GM21723 (cell line): ENCODE measurements around the gene DSG4.

Experiments
- ATAC-seq: cut with Tn5 transposase; IDR thresholded peaks from one replicate; pipeline ENCODE4 v1.9.1; 2021; ENCODE audit warnings: mild to moderate bottlenecking, moderate library complexity; ENCODE audit not compliant: unreplicated experiment

Gene DSG4

DNA sequence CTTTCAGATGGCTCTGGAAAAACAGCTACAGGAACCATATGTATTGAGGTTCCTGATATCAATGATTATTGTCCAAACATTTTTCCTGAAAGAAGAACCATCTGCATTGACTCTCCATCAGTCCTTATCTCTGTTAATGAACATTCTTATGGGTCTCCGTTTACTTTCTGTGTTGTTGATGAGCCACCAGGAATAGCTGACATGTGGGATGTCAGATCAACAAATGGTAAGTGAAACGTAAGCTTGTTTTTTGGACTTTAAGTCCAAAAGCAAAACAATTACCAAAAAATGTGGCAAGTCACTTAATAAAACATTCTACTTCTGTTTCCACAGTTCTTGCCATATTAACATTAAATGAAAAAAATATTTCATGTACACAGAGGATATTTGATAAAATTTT, 26.8 kb downstream of the DSG4 start:
- no peak for ATAC-seq

DNA sequence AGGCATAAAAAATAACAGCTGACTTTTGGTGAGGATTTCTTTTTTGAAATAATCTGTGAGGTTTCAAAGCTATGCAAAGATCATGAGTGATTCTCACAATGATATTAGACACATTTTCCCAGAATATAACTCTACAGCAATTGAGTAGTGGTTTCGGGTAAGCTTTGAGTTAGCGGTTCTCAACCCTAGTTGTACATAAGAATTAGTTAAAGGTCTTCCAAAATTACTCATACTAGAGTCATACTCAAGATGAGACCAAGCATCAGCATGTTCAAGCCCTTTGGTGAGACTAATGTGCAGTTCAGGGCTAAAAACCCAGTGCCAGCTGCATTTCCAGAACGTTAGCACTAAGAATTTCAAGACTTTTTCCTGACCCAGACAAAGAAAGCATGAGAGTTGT, 31.1 kb downstream of the DSG4 start:
- no peak for ATAC-seq

DNA sequence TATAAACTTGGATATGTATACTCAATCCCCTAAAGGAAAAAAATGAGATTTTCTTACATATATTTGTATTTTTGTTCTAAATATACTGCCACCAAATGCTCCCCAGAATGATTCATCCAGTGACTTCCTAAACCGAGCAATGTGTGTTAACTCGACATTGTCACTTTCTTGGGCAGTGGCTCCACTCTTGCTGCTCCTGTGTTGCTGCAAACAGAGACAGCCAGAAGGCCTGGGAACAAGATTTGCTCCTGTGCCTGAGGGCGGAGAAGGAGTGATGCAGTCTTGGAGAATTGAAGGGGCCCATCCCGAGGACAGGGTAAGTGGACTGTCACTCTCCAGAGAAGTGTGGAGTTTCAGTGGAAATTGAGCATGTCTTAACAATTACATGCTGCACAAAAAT, 32.7 kb downstream of the DSG4 start:
- no peak for ATAC-seq

DNA sequence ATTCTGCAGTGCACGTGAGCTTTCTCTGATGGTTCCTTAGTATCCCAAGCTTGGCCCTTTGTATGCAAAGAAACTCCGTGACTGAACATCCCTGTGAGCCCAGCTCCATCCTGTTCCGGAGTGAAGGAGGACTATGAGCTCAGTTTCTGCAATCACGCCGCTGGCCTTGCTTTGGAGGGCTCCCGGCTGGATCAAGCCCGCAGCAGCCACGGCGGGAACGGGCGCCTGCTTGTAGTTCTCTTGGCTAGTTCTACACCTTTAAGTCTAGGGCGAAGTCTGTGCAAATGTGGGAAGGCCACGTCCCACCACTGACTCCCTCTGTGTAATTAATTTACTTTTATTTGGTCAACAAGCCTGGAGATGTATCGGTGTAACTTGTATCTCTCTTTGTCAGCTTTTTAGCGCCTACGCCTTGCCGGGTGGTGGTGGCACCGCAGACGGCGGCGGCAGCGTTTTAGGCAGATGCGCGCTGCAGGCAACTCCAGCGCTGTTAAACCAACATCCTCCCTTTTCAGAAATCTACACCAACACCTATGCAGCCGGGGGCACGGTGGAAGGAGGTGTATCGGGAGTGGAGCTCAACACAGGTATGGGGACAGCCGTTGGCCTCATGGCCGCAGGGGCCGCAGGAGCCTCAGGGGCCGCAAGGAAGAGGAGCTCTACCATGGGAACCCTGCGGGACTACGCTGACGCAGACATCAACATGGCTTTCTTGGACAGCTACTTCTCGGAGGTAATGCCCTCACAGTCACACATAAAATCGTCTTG, 34.3 kb downstream of the DSG4 start:
- ATAC-seq, result no peak

DNA sequence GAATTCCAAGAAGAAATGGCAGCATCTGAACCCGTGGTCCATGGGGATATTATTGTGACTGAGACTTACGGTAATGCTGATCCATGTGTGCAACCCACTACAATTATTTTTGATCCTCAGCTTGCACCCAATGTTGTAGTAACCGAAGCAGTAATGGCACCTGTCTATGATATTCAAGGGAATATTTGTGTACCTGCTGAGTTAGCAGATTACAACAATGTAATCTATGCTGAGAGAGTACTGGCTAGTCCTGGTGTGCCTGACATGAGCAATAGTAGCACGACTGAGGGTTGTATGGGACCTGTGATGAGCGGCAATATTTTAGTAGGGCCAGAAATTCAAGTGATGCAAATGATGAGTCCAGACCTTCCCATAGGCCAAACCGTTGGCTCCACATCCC, 36.6 kb downstream of the DSG4 start:
- no peak for ATAC-seq

DNA sequence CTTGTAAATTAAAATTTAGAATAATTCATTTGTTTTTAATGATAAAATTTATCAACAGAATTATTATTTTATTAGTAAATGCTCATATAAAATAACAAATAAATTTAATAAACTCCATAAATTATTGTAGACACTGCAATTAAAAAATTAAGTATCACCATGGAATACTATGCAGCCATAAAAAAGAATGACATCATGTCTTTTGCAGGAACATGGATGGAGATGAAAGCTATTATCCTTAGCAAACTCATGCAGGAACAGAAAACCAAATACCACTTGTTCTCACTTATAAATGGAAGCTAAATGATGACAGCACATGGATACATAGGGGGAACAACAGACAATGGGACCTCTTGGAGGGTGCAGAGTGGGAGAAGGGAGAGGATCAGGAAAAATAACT, 41.3 kb downstream of the DSG4 start:
- no peak for ATAC-seq

DNA sequence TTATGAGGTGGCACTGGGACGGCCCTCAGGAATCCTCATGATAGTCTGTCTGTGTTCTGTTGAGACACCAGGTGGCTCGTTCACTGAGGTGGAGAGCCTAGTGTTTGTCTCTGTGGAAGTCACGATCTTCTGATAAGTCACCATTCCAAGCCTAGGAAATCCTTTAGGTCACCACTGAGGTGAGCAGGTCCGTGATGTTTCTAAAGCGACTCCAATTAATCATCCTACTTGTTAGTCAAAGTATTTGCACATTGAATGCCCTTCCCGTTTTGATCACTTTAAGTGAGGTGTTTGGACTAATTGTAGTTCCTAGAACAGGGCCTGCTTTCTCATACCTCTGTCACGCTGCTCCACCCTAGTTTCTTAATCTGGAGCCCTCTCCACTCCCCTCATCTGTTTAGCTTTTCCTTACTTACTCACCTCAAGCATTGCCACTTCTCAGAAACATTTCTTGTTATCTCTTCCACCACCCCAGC, 42.9 kb downstream of the DSG4 start:
- no peak for ATAC-seq

DNA sequence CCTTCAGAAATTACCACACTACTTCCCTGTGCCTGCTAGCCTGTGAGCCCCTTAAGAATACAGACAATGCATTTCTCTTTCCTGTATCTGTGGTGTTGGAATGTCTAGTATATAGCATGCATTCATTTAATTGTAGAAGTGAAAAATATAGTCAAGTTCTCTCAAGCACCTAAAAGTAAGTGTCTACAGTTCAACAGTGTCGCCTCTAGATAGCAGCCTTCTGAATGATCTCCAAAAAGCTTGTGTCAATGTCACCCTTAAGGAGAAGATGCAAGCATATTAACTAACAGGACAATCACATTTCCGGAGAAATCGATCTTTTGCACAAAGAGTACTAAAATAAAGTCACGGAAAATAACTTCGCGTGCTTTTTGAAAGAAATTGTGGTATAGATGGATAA, 43.5 kb downstream of the DSG4 start:
- no peak for ATAC-seq

DNA sequence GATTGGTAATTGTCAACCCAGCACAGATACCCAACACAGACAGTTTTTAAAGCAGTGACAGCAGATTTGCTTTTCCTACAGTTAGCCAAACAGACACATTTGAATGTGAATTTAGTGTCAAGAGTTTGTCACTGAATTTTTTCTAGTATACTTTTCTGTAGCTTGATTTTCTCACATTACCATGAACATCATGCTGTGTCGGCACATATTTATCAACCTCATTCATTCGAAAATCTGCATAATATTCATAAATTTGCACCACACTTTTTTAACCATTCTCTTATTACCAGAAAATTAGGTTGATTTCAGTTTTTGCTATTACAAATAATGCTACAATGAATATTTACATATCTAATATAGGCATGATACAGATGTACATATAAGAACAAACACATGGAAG, 43.9 kb downstream of the DSG4 start:
- no peak for ATAC-seq

DNA sequence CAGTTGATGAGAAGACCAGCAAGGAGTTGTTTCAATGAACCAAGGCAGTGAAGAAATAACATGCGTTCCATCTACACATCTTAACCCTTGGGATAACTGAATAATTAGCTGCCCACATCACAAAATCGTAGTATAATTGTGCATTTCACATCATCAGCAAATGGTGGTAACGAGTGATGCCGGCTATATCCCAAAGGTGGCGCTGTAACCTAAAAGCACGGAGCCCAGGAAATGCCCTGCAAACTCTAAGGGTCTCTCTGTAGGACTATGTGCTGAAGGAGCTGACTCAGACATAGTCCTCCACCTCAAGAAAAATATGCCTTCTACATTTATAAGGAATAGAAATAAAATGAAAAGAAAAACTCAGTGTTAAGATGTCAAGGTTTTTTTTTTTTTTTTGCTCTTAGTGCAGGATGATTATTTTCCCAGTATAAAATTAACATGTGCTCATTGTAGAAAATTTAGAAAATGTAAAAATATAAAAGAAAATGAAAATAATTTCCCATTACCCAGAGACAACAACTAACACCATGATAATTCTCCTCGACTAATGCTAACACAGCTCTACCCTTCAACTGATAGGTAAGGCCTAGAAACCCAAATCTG, 47.9 kb downstream of the DSG4 start:
- ATAC-seq, result peak; percentile 74

DNA sequence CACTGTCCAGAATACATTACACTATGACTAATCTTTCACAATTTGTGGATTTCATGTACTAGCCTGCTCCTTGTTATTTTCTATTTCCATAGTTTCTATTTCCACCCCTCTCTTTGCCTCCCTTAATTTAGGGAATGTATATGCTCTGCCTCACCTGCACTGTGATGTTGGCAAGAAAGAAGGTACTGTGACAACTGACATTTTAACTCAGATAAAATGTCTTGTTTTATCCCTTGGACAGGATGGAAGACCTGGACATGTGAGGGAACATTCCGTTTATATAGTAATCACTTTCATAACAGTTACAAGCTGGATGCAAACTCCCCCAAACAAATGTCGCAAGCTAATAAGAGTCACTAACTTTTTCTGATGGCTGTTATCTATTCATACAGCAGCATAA, 49.4 kb downstream of the DSG4 start:
- no peak for ATAC-seq

DNA sequence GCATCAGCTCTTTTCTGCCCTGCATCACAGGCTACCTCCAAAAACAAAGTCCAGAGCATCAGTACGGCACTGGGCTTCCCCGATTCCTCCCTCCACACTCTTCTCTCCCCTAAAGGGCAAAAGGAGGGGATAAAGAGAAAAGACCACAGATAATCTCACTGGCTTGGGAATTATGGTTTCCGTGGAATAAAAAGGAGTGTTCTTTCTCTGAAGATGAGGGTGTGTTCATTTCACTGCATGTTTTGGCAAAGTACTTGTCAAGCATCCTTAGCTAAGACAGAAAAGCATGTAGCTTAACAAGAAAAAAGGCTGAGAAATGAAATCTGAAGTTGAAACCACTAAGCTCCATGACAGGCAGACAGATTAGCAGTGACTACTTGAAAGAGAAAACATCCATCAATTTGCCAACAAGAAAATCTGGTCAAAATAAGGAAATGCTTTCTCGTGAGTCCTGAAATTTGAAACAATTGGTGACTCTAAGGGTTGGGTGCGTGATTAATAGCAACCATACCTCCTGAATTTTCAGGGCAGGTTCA, 50.4 kb downstream of the DSG4 start:
- ATAC-seq, result no peak

DNA sequence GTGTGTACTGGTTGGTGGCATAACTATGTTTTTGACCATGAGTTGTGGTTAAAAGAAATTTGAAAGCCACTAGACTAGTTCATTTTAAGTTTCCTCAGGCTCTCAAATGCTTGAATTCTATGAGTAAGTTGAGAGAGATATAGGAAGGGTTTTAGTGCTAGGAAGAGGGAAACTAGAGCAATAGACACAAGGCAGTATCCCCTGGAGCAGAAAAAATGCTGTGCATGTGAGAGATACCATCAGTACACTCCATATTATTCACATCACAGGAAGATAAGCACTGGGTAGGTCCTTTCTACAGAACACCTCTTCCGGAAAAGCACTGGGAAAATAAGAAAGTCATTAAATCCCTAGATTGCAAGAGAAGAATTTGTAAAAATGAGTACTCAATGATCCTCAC, 51.6 kb downstream of the DSG4 start:
- ATAC-seq, result no peak

DNA sequence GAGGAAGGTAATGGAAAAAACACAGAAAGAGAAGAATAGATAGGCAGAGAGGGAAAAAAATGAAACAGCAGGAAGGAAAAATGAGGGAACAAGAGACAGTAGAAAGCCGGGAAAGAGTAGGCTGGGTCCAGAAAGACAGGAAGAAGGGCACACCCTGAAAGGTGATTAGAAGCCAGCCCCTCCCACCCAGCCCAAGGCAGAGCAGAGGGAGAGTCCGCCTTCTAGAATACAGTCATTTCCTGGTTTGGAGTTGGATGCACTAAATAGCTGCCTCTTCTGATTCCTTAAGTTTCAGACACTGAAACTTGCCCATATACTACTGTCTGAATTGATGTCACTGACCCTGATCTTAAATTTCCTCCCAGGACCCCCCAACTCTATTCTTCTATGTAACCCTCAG, 53.0 kb downstream of the DSG4 start:
- ATAC-seq, result no peak

DNA sequence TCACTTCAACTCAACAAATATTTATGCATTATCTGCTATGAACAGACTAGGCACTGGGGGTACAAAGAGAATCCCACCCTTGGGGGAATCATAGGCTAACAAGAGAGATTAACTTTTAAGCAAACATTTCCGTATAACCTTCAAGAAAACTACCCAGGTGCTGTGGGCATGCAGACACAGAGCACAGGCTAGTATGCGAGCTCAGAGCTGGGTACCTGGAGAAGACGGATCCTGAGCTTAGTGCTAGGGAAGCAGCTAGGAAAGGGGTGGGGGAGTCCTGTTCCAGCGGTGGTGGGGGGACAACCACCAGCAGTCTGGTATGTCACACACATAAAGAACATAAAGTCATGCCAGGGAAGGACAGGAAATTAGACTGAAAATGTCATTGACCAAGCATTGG, 53.5 kb downstream of the DSG4 start:
- no peak for ATAC-seq

DNA sequence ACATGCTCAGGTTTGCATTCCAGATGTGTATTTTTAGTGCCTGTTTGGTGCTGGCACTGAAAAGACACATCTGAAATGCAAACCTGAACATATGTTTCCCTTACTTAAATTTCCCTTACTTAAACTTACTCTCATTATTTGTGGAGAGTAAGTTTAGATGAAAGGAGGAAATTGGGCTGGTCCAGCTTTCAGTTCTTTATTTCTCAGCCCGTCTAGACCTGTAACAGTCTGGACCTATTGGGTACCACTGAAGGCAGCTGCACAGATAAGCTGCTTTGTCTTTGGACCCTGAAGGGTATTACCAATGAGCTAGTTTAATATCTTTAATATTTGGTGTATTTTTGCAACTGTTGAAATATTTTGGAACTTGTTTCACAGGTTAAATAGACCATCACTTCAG, 54.0 kb downstream of the DSG4 start:
- ATAC-seq, result no peak

DNA sequence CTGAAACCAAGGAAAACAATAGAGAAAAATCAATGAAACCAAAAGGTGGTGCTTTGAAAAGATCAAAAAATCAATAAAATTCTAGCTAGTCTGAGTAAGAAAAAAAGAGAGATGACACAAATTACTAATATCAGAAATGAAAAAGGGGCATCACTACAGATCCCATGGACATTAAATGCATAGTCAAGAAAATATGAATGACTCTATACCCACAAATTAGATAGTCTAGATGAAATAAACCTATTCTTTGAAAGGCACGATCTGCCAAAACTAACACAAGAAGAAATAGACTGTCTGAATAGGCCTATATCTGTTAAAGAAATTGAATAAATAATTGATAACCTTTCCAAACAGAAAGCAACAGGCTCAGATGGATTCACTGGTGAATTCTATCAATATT, 55.7 kb downstream of the DSG4 start:
- ATAC-seq, result no peak

DNA sequence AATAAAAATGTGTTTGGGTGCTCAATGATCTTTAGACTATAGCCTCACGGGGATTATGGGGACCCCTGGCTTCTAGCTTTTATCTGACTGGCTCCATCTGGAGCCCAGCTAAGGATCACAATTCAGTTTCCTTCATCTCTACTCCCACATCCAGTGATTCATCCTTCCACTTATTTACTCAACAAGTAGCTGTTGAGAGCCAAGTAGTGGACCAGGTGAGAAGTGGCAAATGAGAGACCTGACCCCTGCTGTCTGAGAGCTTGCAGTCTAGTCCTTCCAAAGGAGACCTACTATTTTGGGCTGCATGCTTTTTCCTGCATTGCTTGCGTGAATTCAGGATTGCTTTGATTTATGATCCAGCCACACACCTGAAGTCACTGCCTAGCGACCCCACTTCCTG, 60.2 kb downstream of the DSG4 start:
- ATAC-seq, result no peak

DNA sequence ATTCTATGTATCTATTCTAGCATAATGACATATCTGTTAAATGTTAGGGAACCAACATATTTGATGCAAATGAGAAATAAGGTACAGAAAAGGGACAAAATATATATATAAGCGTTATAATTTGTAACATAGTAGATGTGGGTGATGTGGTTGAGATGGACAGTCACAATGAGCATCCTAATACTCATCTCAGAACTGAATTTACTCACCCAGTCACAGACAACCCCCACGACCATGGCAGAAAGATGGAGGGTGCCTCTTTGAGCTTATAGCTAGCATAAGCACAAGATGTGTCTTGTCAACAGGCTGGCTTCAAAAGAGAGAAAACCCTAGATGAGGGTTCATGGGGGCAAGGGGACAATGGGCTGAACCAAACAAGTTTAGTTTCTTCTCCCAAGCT, 61.8 kb downstream of the DSG4 start:
- no peak for ATAC-seq

DNA sequence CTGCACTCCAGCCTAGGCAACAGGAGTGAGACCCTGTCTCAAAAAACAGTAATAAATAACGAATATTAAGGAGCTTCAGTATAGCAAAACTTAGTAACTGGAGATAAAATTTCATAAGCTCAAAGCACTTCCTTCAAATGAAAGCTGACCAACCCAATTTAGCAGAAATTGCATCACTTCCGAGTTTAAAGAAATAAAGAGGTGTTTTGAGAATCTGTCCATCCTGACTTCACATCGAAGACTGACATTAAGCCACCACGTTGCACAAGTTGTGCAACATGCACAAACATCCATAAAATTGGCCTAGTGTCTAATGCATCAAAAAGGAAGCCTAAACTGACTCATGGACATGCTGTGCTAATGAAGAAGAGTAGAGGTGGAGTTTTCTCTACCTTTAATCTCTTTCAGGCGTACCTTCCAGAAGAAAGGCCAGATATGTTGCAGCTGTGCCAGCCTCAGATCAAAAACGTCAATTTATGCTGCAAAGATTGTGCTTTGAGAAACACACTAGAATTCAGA, 63.3 kb downstream of the DSG4 start:
- ATAC-seq, result no peak

DNA sequence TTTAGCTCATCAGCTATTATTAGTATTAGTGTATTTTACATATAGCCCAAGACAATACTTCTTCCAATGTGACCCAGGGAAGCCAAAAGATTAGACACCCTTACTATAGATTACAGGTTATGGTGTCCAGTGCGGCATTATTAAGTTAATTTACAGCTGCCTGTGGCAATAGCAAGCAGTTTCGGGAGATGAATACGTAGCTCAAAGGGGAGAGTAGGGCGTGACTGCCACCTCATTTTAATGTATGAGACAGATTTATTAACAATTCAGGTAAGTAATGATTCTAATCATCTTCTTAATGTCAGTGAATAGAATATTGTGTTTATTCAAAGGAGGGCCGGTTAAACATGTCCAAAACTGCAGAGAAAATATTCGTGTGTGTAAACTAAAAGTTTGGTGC, 64.2 kb downstream of the DSG4 start:
- no peak for ATAC-seq

DNA sequence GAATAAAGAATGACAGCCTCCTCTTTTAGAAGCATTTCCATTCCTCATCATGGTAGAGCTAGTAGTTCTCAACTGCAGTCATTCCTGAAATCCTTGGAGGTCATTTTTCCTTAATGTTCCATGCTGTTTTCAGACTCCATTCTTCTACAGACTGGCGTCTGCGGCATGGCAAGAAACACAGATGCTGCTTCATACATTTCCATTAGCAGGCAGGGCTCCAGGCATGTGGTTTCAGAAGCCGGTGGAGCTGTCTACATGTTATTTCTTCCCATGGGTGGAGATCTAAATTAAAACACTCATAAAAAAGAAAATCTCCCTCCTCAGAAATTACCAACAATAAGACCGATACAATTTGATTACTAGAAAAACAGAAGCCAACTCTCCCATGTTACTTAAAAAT, 64.9 kb downstream of the DSG4 start:
- no peak for ATAC-seq
